GM21381 (cell line): ENCODE data around the gene MYLK.

Experiments used
- ATAC-seq: cut with Tn5 transposase; IDR thresholded peaks from one replicate; pipeline ENCODE4 v1.9.1; 2021; ENCODE audit warnings: mild to moderate bottlenecking, moderate library complexity; ENCODE audit not compliant: unreplicated experiment

MYLK gene

GRCh38 chr3:123683505-123684154 lies 200.5 kb downstream of the MYLK start:
- ATAC-seq, result no peak

- ATAC-seq, result no peak
These were observed 201.2 kb downstream of the MYLK start for GRCh38 chr3:123682781-123683504.

GRCh38 chr3:123682302-123682701 lies 201.8 kb downstream of the MYLK start:
- no peak for ATAC-seq

- no peak for ATAC-seq
These were observed 204.3 kb downstream of the MYLK start for GRCh38 chr3:123679712-123680386.

GRCh38 chr3:123678108-123678511 lies 206.0 kb downstream of the MYLK start:
- ATAC-seq, result no peak

GRCh38 chr3:123672429-123673146 lies 211.5 kb downstream of the MYLK start:
- no peak for ATAC-seq

GRCh38 chr3:123670743-123671142 lies 213.4 kb downstream of the MYLK start:
- no peak for ATAC-seq

GRCh38 chr3:123668906-123669305 lies 215.2 kb downstream of the MYLK start:
- ATAC-seq, result no peak

- no peak for ATAC-seq
These were observed 216.3 kb downstream of the MYLK start for GRCh38 chr3:123667784-123668183.

GRCh38 chr3:123664753-123665152 lies 219.4 kb downstream of the MYLK start:
- ATAC-seq, result no peak

GRCh38 chr3:123663977-123664376 lies 220.2 kb downstream of the MYLK start:
- ATAC-seq, result no peak

GRCh38 chr3:123661973-123662372 lies 222.2 kb downstream of the MYLK start:
- no peak for ATAC-seq

GRCh38 chr3:123660900-123661299 lies 223.2 kb downstream of the MYLK start:
- no peak for ATAC-seq

GRCh38 chr3:123660141-123660675 lies 223.9 kb downstream of the MYLK start:
- ATAC-seq, result no peak

GRCh38 chr3:123658852-123659206 lies 225.3 kb downstream of the MYLK start:
- ATAC-seq, result no peak

GRCh38 chr3:123658118-123658851 lies 225.8 kb downstream of the MYLK start:
- ATAC-seq, result no peak

GRCh38 chr3:123657568-123657967 lies 226.6 kb downstream of the MYLK start:
- no peak for ATAC-seq

GRCh38 chr3:123657111-123657510 lies 227.0 kb downstream of the MYLK start:
- ATAC-seq, result no peak

GRCh38 chr3:123656691-123657090 lies 227.4 kb downstream of the MYLK start:
- no peak for ATAC-seq

- no peak for ATAC-seq
These were observed 227.9 kb downstream of the MYLK start for GRCh38 chr3:123656274-123656673.

- no peak for ATAC-seq
These were observed 228.7 kb downstream of the MYLK start for GRCh38 chr3:123655400-123655799.
